ENCODE results near the gene ECT2L. TPM values are rescaled to one million over a fixed set of nuclear protein-coding genes. Genes with fewer than 3 reads are reported as not detected.

ECT2L gene
- total RNA-seq, 4 donors from 2014 or later, result 0.44 to 0.51 TPM; not detected in 2

GRCh38 chr6:138912308-138912707 lies 116.4 kb downstream of the ECT2L start:
- TF ChIP-seq, protein P1, sequence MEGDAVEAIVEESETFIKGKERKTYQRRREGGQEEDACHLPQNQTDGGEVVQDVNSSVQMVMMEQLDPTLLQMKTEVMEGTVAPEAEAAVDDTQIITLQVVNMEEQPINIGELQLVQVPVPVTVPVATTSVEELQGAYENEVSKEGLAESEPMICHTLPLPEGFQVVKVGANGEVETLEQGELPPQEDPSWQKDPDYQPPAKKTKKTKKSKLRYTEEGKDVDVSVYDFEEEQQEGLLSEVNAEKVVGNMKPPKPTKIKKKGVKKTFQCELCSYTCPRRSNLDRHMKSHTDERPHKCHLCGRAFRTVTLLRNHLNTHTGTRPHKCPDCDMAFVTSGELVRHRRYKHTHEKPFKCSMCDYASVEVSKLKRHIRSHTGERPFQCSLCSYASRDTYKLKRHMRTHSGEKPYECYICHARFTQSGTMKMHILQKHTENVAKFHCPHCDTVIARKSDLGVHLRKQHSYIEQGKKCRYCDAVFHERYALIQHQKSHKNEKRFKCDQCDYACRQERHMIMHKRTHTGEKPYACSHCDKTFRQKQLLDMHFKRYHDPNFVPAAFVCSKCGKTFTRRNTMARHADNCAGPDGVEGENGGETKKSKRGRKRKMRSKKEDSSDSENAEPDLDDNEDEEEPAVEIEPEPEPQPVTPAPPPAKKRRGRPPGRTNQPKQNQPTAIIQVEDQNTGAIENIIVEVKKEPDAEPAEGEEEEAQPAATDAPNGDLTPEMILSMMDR (IDR thresholded peaks at IDR 0.05; ENCODE audit: low read depth), result no peak

- TF ChIP-seq, protein P1 (IDR thresholded peaks at IDR 0.05; ENCODE audit: low read depth), result no peak
Measured at GRCh38 chr6:138914701-138915100, 118.8 kb downstream of the ECT2L start.

GRCh38 chr6:138920906-138921305 lies 125.0 kb downstream of the ECT2L start:
- TF ChIP-seq, protein P1 (IDR thresholded peaks at IDR 0.05; ENCODE audit: low read depth), result no peak

DNA sequence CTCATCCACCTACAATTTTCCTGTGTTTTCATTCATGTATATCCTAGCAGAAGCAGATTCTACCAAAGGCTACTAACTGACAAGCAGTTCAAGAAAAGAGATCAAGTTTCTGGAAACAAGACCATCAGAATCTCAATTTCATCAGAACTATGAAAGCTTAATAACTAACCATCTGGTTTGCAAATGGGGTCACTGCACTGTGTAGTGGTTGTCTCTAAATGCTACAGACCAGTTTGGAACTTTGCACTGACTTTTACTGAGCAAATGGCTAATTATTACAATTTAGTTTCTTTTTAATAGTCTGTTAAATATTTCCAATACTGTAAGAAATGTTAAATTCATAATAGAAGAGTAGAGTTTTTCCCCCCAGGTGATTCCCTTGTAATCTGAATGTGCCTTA lies 127.7 kb downstream of the ECT2L start:
- TF ChIP-seq, protein P1 (IDR thresholded peaks at IDR 0.05; ENCODE audit: low read depth), result no peak

DNA sequence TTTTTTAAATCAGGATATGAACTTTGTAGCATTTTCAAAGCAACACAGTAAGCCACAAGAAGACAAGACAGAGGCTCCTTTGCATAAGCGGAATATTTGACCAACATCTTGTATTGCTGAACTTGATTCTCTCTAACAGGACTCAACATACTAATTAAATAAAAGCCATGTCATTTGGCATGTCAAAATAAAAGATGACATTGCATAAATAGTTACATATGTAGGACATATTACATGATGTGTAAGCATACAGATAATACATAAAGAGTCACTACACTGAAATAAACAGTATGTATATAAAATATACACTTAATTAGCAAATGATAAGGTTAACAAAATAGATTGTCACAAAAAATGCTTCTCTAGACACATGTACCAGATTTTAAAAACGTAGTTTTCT lies 129.9 kb downstream of the ECT2L start:
- TF ChIP-seq, protein P1 (IDR thresholded peaks at IDR 0.05; ENCODE audit: low read depth), result no peak

DNA sequence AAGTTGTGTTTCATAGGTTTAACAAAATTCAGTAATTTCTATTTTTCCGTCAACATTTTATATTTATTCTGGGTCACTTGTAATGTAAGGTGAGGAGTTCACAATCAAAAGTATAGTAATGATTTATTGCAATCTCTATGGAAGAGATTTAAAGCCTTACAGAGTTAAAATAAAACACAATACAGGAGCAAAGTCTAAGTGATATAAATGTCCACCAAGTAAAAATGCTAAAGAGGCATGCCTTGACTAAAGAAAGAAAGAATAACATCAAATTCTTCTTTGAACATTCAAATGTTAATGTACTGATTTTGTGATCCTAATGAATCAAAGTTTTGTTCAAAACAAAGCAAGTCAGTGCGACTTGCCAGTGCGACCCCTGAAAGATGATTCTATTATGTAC lies 130.7 kb downstream of the ECT2L start:
- TF ChIP-seq, protein P1 (IDR thresholded peaks at IDR 0.05; ENCODE audit: low read depth), result no peak

DNA sequence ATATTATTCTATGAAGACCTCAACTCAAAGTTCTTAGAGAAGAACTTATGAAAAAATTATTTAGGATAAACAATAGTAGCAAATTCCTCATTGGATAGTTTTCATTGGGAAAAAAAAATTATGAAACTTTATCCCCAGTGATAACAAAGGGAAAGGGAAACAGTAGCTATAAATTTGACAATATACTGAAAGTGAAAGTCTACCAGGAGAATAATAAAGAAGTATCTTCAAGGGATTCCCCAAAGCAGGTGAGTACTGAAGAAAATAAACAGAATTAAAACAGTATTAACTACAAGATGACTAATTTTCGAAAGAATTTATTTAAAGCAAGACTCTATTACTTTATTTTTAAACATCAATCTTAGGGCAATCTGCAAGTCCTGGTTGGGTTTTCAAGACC lies 135.8 kb downstream of the ECT2L start:
- TF ChIP-seq, protein P1 (IDR thresholded peaks at IDR 0.05; ENCODE audit: low read depth), result no peak
